Kidney epithelial cell (primary cell): ENCODE results near the gene KERA. TPM values are rescaled to one million over a fixed set of nuclear protein-coding genes. Genes with fewer than 3 reads are reported as not detected.

ENCODE experiments used
- DNase-seq: peaks from one replicate; pipeline ENCODE4 v3.0.0-alpha.2; 2010; ENCODE audit warnings: low read depth
- H3K27me3 ChIP-seq: 2 replicates; pipeline ENCODE4 v1.6.0; 2011; ENCODE audit warnings: low read length; ENCODE audit not compliant: control insufficient read depth, insufficient read depth
- H3K36me3 ChIP-seq: 2 replicates; pipeline ENCODE4 v1.5.1; 2011; ENCODE audit warnings: low read length; ENCODE audit not compliant: control insufficient read depth, insufficient read depth
- H3K4me3 ChIP-seq: 2 replicates; pipeline ENCODE4 v1.5.1; 2011; ENCODE audit warnings: low read depth, mild to moderate bottlenecking, control low read depth, low read length
- total RNA-seq: library from RNA; depleted of rRNA; stranded (reverse); fragments of >200 nt; gene quantifications from 2 replicates; pipeline ENCODE4 v1.2.3, GENCODE V29; 2015
- TF ChIP-seq, protein P1 (sequence below): IDR thresholded peaks from 2 replicates; pipeline ENCODE4 v1.5.1; 2011; ENCODE audit warnings: mild to moderate bottlenecking, moderate library complexity, low read length, control low read depth, inconsistent platforms; ENCODE audit not compliant: insufficient read depth, poor library complexity, severe bottlenecking

The KERA gene
- total RNA-seq, 1 donor from 2014 or later = not detected

DNA sequence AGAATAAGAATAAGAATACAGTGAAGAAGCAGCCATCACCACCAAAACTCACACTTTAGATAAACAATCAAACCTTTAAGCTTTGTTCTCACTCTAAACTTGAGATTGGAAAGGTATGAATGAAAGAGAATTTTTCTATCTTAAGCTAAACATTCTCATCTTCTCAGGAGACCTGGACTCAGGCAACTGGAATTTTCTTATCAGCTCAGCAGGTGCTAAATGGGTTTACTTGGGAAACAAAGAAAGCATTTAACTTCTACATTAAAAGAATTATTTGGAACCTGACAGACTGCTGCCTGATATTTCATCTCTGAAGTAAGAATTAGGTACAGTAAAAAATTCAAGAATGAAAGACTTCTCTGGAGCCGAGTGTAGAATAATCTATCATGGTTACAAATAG is 20.7 kb upstream of the KERA start:
- TF ChIP-seq, protein P1, sequence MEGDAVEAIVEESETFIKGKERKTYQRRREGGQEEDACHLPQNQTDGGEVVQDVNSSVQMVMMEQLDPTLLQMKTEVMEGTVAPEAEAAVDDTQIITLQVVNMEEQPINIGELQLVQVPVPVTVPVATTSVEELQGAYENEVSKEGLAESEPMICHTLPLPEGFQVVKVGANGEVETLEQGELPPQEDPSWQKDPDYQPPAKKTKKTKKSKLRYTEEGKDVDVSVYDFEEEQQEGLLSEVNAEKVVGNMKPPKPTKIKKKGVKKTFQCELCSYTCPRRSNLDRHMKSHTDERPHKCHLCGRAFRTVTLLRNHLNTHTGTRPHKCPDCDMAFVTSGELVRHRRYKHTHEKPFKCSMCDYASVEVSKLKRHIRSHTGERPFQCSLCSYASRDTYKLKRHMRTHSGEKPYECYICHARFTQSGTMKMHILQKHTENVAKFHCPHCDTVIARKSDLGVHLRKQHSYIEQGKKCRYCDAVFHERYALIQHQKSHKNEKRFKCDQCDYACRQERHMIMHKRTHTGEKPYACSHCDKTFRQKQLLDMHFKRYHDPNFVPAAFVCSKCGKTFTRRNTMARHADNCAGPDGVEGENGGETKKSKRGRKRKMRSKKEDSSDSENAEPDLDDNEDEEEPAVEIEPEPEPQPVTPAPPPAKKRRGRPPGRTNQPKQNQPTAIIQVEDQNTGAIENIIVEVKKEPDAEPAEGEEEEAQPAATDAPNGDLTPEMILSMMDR = no peak

DNA sequence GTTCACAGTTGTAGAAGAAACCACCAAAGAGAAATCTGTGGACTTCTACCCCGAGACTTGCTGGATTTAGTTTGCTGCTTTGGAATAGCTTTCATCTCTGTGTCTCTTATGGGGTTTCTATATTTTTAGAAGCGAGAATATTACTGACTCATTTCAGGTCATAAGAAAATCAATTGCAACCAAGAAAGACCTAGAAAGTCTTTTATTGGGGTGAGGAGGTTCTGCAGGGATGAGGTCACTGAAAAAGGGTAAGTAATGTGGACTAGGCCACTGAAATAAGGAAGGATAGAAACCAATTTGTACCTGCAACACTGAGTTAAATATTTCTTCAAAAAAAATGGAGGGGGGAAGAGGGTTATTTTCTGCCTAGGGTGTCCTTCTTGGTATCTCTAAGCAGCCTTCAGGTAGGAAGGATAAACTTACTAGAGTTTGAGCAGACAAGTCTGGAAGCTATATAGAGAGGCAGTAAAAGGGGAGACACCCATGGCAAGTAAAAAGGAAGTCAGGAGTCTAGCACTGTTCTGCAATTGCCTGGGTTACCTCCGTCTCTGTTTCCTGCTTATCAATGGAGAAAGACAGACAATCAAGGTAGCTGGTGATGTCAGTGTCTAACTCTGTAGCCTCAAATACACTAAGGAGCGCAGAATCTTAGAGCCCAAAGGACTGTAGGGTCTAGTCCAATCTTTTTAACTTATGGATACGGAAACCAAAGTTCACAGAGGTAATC is 19.6 kb upstream of the KERA start:
- DNase-seq = no peak
- H3K4me3 ChIP-seq = no peak overlapping the region
- H3K27me3 ChIP-seq = no peaks in the 10 kb centered on the region
- TF ChIP-seq, protein P1 = no peak
- H3K36me3 ChIP-seq = no peaks in the 10 kb centered on the region

More for the DNA sequence above, 20.7 kb upstream of the KERA start:
- Histone ChIP-seq H3K27me3 (no peaks in the 10 kb centered on the region), H3K36me3 (no peaks in the 10 kb centered on the region), H3K4me3 (no peak overlapping the region)
- DNase-seq = no peak

DNA sequence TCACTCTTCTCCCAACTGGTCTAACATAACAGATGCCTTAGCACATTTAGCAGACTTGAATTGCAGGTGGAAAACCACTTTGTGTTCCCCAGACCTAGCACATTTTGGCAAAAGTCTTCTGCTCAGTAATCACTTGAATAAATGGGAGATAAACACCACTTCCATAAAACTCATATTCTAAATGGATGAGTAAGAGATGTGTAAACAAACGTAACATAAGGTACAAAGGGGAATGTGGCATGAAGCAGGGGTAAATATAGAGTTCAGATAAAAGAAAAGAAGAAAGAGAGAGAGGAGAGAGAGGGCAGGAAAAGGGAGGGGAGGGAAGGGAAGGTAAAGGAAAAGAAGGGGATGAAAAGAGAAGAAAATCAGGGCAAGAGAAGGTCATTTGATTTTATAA is 17.0 kb upstream of the KERA start:
- no peak overlapping the region for H3K4me3 ChIP-seq
- no peak for DNase-seq

DNA sequence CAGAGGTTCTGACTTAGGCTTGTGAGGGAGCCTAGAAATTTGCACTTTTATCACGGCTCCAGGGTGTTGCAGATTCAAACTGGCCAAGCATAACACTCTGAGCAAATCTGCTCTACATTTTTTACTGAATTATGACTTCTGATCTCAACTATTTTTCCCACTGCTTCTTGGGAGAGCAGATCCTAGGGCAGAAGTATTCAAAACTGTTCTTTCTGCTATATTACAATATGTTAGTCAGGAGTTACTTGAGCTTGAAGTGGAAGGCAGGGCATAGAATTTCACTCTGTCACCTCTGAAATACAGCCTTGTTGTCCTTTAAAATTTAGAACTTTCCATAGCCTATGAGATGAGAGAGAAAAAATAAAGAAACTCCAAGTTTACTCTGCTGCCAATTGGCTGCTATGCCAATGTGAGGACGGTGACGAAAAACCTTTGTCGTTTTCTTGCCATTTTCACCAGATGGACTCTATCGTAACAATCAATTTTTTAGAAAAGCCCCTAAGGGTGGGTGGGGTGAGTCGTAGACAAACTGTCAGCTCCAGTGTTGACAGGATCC is 16.4 kb upstream of the KERA start:
- DNase-seq = no peak
- TF ChIP-seq, protein P1 = no peak
- Histone ChIP-seq H3K36me3 (no peaks in the 10 kb centered on the region), H3K27me3 (no peaks in the 10 kb centered on the region), H3K4me3 (no peak overlapping the region)

More for the DNA sequence above, 17.0 kb upstream of the KERA start:
- TF ChIP-seq, protein P1 = no peak
- Histone ChIP-seq H3K36me3 (no peaks in the 10 kb centered on the region), H3K27me3 (no peaks in the 10 kb centered on the region)

GRCh38 chr12:91073426-91073825 is 15.6 kb upstream of the KERA start:
- no peak overlapping the region for H3K4me3 ChIP-seq
- TF ChIP-seq, protein P1 = no peak
- DNase-seq = no peak
- H3K27me3 ChIP-seq = no peaks in the 10 kb centered on the region
- H3K36me3 ChIP-seq = no peaks in the 10 kb centered on the region
